ENCODE data around the gene ZBTB17. TPM values are rescaled to one million over a fixed set of nuclear protein-coding genes. Genes with fewer than 3 reads are reported as not detected.

Gene ZBTB17
- total and polyA plus RNA-seq, 9 of the 15 experiments (the other 6 are each of a cell fraction or from before 2014, with no cell fraction given): 1.1 to 53.4 (median 29.6) TPM

DNA sequence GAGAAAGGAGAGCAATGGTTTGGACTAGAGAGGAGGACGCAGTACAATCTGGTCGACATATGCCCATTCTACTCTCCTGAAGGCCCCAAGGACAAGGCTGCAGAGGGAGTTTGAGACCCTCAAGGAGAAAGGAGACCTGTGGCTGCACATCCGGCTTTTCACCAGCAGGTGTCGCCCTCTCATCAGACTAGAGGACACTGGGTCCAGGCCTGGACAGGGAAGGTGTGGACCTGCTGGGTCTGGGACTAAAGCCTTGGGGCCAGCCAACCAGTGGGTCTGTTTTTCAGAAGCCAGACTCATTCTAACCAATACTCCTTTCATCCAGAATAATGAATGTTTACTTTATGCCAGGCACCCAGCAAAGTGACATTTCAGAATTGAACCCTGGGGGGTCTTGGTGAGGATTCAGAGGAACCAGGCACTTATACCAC, 33.1 kb upstream of the ZBTB17 start (continued):
- TF ChIP-seq ZNF778 (CRISPR knock-in tag; IDR thresholded peaks at IDR 0.05): no peak
- peak; percentile 34; the same call in 1 of the 2 replicates for TF ChIP-seq ATF7 (IDR thresholded peaks at IDR 0.05)
- TF ChIP-seq, protein P1, sequence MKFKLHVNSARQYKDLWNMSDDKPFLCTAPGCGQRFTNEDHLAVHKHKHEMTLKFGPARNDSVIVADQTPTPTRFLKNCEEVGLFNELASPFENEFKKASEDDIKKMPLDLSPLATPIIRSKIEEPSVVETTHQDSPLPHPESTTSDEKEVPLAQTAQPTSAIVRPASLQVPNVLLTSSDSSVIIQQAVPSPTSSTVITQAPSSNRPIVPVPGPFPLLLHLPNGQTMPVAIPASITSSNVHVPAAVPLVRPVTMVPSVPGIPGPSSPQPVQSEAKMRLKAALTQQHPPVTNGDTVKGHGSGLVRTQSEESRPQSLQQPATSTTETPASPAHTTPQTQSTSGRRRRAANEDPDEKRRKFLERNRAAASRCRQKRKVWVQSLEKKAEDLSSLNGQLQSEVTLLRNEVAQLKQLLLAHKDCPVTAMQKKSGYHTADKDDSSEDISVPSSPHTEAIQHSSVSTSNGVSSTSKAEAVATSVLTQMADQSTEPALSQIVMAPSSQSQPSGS (CRISPR knock-in tag; IDR thresholded peaks at IDR 0.05): no peak
- TF ChIP-seq, protein P2, sequence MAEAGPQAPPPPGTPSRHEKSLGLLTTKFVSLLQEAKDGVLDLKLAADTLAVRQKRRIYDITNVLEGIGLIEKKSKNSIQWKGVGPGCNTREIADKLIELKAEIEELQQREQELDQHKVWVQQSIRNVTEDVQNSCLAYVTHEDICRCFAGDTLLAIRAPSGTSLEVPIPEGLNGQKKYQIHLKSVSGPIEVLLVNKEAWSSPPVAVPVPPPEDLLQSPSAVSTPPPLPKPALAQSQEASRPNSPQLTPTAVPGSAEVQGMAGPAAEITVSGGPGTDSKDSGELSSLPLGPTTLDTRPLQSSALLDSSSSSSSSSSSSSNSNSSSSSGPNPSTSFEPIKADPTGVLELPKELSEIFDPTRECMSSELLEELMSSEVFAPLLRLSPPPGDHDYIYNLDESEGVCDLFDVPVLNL (CRISPR knock-in tag; IDR thresholded peaks at IDR 0.05; ENCODE audit: low read depth): 0 out of 2 replicates have a peak, but pooled peaks have one; percentile 51
- no peak for TF ChIP-seq POLR2AphosphoS2 (IDR thresholded peaks at IDR 0.05; ENCODE audit: low read length)
- TF ChIP-seq CHD1 (IDR thresholded peaks at IDR 0.05; ENCODE audit: low read length): no peak
- TF ChIP-seq, protein P3, sequence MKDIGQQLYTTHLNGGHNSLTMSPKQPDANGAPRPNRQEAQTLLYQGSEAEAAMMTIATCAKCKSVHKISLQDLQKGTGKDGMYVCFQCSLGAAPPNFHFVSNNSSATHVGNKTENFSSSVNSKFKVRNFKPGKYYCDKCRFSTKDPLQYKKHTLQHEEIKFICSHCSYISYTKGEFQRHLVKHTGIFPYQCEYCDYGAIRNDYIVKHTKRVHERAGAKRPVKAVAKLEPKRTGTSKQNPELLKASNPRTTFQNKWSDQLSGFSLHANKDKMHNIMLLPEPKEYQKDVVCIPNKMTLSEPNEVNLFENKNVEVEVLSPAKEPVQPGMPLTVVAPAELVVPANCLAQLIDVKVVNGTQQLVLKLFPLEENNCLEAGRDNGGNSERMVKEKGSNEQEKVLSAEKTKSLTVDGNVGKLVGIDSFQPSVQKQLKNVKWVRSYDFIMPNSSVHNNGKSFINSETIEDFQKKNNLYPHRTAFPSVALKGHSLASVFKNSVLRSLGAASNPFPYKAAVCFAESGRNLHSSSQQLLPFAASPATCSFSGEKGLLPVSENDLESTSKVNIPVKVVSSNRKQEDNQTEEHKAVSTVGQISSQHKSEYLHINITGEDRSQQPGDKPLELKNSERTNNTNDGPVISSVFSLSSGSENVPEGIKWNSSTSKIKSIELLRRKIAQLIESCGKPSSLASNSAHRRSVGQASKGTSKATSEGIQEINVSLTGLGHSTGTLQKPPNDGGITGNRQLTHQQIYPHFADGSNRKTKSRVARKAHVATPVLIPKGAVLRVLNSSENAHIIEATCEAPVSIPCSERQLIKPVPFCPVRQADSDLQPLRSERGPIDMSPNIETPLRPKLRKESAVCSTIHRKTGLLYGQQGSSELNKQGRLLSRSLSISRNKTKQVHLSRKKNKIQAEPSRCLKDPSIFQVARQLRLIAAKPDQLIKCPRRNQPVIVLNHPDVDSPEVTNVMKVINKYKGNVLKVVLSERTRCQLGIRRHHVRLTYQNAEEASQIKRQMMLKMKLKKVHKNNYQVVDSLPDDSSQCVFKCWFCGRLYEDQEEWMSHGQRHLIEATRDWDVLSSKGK (CRISPR knock-in tag; IDR thresholded peaks at IDR 0.05): no peak
- no peak for TF ChIP-seq ZNF134 (CRISPR knock-in tag; conservative IDR thresholded peaks at IDR 0.05)
- TF ChIP-seq CBX2 (IDR thresholded peaks at IDR 0.05; ENCODE audit: insufficient read depth, low read length, poor library complexity, severe bottlenecking): no peak
- TF ChIP-seq, protein P4, sequence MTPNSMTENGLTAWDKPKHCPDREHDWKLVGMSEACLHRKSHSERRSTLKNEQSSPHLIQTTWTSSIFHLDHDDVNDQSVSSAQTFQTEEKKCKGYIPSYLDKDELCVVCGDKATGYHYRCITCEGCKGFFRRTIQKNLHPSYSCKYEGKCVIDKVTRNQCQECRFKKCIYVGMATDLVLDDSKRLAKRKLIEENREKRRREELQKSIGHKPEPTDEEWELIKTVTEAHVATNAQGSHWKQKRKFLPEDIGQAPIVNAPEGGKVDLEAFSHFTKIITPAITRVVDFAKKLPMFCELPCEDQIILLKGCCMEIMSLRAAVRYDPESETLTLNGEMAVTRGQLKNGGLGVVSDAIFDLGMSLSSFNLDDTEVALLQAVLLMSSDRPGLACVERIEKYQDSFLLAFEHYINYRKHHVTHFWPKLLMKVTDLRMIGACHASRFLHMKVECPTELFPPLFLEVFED (CRISPR knock-in tag; conservative IDR thresholded peaks at IDR 0.05): no peak
- TF ChIP-seq HNRNPH1 (optimal IDR thresholded peaks at IDR 0.05; ENCODE audit: low read depth, low read length): no peak
- TF ChIP-seq ZSCAN29 (IDR thresholded peaks at IDR 0.05): no peak
- TF ChIP-seq, protein P5, sequence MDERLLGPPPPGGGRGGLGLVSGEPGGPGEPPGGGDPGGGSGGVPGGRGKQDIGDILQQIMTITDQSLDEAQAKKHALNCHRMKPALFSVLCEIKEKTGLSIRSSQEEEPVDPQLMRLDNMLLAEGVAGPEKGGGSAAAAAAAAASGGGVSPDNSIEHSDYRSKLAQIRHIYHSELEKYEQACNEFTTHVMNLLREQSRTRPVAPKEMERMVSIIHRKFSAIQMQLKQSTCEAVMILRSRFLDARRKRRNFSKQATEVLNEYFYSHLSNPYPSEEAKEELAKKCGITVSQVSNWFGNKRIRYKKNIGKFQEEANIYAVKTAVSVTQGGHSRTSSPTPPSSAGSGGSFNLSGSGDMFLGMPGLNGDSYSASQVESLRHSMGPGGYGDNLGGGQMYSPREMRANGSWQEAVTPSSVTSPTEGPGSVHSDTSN (CRISPR knock-in tag; IDR thresholded peaks at IDR 0.05; ENCODE audit: low read depth): no peak
- TF ChIP-seq, protein P5 (tag; conservative IDR thresholded peaks at IDR 0.05; ENCODE audit: low read depth): no peak
- TF ChIP-seq ZNF124 (CRISPR knock-in tag; IDR thresholded peaks at IDR 0.05): no peak
- TF ChIP-seq ZNF584 (CRISPR knock-in tag; IDR thresholded peaks at IDR 0.05; ENCODE audit: low read depth): no peak
- TF ChIP-seq, protein P6, sequence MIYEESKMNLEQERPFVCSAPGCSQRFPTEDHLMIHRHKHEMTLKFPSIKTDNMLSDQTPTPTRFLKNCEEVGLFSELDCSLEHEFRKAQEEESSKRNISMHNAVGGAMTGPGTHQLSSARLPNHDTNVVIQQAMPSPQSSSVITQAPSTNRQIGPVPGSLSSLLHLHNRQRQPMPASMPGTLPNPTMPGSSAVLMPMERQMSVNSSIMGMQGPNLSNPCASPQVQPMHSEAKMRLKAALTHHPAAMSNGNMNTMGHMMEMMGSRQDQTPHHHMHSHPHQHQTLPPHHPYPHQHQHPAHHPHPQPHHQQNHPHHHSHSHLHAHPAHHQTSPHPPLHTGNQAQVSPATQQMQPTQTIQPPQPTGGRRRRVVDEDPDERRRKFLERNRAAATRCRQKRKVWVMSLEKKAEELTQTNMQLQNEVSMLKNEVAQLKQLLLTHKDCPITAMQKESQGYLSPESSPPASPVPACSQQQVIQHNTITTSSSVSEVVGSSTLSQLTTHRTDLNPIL (CRISPR knock-in tag; IDR thresholded peaks at IDR 0.05): no peak

Data from K562 (cell line).